Large intestine (tissue), 3 donors: ENCODE data around the gene ALK. TPM values are rescaled to one million over a fixed set of nuclear protein-coding genes. Genes with fewer than 3 reads are reported as not detected.
A peak's percentile ranks its signal among the peaks of the same experiment; 100 is the strongest.

Experiments
- DNase-seq, 2 donors: peaks; one replicate each; pipeline versions ENCODE4 v3.0.0 to v3.0.0-alpha.2; 2013
- H3K27ac ChIP-seq: one replicate; pipeline ENCODE4 v1.5.1; 2013; ENCODE audit warnings: low read length
- H3K27me3 ChIP-seq: 2 replicates; pipeline ENCODE4 v1.6.1; 2013; ENCODE audit warnings: low read length; ENCODE audit not compliant: control insufficient read depth, insufficient read depth
- H3K36me3 ChIP-seq: 2 replicates; pipeline ENCODE4 v1.6.1; 2013; ENCODE audit warnings: low read length; ENCODE audit not compliant: control insufficient read depth, insufficient read depth
- H3K4me1 ChIP-seq: one replicate; pipeline ENCODE4 v1.6.1; 2013; ENCODE audit warnings: low read length; ENCODE audit not compliant: control insufficient read depth, insufficient read depth
- H3K4me3 ChIP-seq: one replicate; pipeline ENCODE4 v1.5.1; 2013; ENCODE audit warnings: low read length
- H3K9me3 ChIP-seq: one replicate; pipeline ENCODE4 v1.6.1; 2013; ENCODE audit warnings: mild to moderate bottlenecking, low read depth, low read length, moderate library complexity; ENCODE audit not compliant: control insufficient read depth
- WGBS: methylation state at CpG from one replicate; pipeline ENCODE4 v1.1.5; 2013; ENCODE audit warnings: low lambda C conversion rate; ENCODE audit not compliant: insufficient coverage; 5-methylcytosine and 5-hydroxymethylcytosine counted together
- polyA plus RNA-seq: library from polyadenylated mRNA; unstranded; fragments of 120-200 nt; gene quantifications from one replicate; pipeline ENCODE4 v1.2.1, GENCODE V29; 2013

Gene ALK
- polyA plus RNA-seq, 1 donor = 1.5 TPM

DNA sequence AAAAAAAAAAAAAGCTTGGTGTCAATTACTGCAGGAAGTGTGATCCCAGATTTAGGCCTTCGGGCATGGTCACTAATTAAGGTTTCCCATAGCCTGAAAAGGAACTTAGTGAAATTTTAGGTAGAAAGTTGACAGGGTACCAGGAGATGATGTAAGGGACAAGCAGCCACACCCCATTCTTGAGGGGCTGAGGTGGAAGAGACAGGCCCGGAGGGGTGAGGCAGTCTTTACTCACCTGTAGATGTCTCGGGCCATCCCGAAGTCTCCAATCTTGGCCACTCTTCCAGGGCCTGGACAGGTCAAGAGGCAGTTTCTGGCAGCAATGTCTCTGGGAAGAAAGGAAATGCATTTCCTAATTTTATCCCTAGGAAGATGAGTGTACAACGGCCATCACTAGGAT, 711.8 kb downstream of the ALK start:
- WGBS = no CpG with 5 or more reads among the region's 5 CpGs
- Histone ChIP-seq H3K36me3 (no peaks in the 10 kb centered on the region), H3K27ac (no peak overlapping the region), H3K4me1 (no peaks in the 10 kb centered on the region), H3K9me3 (no peaks in the 10 kb centered on the region), H3K4me3 (no peak overlapping the region), H3K27me3 (no peaks in the 10 kb centered on the region)
- DNase-seq = no peak

DNA sequence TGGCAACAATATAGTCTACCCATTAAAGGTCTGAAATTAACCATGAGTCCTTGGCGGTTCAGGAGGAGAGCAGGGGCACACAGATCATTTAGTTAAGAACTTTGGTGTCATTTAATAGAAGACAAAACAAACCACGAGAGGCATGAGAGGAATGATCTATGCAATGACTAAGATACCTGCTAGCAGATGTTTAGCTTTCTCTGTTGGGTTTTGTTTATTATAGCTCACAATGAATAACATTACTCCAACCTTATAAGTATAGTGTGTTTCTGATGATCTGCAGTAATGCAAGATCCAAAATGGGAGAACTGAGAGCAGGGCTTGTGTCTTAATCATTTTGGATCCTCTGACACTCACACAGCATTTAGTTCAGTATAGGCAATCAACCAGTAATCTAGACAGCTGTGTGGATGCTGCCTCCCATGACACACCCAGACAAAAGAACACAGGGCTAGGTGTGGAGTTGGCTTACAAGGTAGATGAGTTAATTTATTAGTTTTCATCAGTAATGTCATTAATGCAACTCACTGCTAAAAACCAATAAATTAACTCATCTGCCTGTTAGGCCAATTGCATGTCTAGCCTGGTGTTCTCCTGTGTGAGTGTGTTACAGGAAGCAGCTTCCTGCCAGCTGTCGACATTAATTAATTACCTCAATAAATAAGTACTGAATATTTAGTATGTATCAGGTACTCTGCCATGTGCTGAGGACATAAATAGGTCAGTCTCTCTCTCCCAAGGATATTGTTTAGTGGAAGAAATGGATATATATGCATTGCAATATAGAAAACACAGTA, 713.8 kb downstream of the ALK start:
- Histone ChIP-seq H3K36me3 (no peaks in the 10 kb centered on the region), H3K4me1 (no peaks in the 10 kb centered on the region), H3K27me3 (no peaks in the 10 kb centered on the region), H3K4me3 (no peak overlapping the region), H3K9me3 (no peaks in the 10 kb centered on the region), H3K27ac (no peak overlapping the region)
- no peak for DNase-seq
- WGBS = no CpG with 5 or more reads among the region's 3 CpGs

DNA sequence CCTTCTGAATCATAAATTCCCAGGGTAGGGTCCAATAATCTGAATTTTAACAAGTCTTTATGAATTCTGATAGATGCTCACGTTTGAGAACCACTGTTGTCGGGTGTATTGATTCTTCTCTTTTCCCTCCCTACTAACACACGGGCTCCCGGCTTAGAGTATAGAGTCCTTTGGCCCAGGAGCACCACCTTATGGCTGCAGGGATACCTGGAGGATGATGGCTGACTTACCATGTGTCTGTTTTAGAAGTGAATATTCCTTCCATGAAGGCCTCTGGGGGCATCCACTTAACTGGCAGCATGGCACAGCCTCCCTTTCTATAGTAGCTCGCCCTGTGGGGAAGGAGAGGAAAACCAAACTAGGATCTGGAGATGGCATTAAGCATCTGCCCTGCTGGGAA, 714.4 kb downstream of the ALK start:
- H3K27me3 ChIP-seq = peaks cover 2% of the 10 kb centered on the region
- DNase-seq = no peak
- no CpG with 5 or more reads among the region's 5 CpGs for WGBS
- H3K36me3 ChIP-seq = no peaks in the 10 kb centered on the region
- H3K4me3 ChIP-seq = no peak overlapping the region
- no peak overlapping the region for H3K27ac ChIP-seq
- no peaks in the 10 kb centered on the region for H3K9me3 ChIP-seq
- no peaks in the 10 kb centered on the region for H3K4me1 ChIP-seq

DNA sequence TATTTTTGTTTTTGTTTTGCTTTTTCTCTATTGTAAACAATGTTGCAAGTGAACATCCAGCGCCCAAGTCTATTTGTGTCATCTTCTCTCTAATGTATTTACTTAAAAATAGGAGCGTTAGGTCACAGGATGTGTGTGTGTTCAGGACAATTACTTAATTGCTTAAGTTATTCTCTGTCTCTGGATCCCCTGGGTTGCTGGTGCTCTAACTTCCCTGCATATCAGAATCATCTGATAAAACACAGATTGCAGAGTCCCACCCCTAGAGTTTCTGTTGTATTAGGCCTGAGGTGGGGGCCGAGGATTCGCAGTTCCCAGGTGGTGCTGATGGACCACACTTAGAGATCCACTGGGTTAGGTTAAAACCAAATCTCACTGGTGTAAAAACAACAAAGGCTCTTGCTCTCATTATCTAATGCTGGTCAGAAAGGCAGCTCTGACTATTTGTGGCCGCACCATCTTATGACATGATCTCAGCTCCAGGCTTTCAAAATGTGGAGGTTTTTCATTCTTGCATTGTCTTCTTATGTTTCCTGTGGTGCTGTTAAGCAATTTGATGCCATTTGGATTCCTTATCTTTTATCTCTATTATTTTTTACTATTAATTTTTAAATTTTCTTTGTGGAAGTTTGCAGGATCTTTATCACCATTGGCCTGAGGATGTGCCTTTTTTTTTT, 718.4 kb downstream of the ALK start:
- Histone ChIP-seq H3K27me3 (peaks cover 4% of the 10 kb centered on the region), H3K4me1 (no peaks in the 10 kb centered on the region), H3K4me3 (no peak overlapping the region), H3K27ac (no peak overlapping the region), H3K36me3 (no peaks in the 10 kb centered on the region), H3K9me3 (no peaks in the 10 kb centered on the region)
- DNase-seq = no peak
- no CpG with 5 or more reads among the region's 5 CpGs for WGBS

DNA sequence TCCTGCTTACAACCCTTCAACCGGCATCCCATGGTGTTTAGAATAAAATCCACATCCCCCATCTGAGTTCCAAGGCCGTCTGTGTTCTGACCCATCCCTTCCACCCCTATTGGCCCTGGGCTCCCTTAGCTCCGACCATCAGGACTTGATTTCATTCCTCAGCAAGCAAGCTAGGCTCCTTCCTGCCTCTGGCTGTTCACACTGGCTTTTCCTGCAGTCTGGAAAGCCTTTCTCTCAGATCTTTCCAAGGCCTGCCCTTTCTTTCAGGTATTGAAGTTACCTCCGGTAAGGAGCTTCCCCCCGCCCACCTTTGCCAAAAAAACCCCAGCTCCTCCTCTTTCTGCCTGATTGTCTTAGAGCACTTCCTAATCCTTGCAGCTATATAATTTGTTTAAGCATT, 719.4 kb downstream of the ALK start:
- Histone ChIP-seq H3K9me3 (no peaks in the 10 kb centered on the region), H3K4me1 (no peaks in the 10 kb centered on the region), H3K36me3 (no peaks in the 10 kb centered on the region), H3K4me3 (no peak overlapping the region), H3K27ac (no peak overlapping the region), H3K27me3 (peaks cover 4% of the 10 kb centered on the region)
- no peak for DNase-seq
- WGBS = no CpG with 5 or more reads among the region's 5 CpGs

DNA sequence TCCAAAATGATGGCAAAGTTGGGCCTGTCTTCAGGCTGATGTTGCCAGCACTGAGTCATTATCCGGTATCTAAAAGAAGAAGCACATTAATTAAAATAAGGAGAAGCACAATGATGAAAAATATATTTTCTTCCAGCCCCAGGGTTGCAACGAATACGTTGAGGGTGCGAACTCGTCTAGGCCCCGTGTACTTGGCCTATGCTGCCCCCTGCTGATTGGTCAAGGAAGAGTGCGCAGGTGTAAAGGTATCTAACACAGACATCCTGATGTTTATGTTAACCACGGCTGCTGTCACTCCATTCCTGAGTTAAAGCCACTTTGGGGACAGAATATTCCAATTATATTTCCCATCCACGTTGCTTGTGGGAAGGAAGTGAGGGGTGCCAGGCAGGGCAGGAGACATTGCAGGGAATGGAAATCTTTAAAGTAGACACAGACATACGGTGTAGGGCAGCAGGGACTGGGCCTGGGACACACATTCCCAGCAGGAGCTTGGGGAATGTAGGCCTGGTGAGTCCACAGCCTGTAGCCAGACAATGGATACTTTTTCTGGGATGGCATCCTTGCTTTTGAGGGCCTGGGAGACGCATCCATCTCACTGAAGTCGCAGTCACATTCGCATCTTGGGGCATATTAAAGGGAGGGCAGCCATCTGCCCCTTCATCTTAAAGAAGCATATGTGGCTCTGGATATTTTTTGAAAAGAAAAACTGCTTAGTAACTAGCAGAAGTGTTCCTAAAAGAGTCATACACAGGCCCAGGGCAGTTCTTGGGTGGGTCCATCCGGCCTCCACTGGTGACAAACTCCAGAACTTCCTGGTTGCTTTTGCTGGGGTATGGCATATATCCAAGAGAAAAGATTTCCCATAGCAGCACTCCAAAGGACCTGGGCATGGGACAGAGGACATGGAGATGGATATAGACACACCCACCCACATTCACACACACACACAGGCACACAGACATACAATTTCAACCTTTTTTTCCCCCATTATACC, 724.3 kb downstream of the ALK start:
- H3K27ac ChIP-seq = no peak overlapping the region
- no peaks in the 10 kb centered on the region for H3K4me1 ChIP-seq
- no peak overlapping the region for H3K4me3 ChIP-seq
- no peaks in the 10 kb centered on the region for H3K9me3 ChIP-seq
- peaks cover 4% of the 10 kb centered on the region for H3K27me3 ChIP-seq
- peak; percentile 37 to 41 for DNase-seq
- WGBS = 60% methylated on average over 1 of the region's 14 CpGs
- no peaks in the 10 kb centered on the region for H3K36me3 ChIP-seq

DNA sequence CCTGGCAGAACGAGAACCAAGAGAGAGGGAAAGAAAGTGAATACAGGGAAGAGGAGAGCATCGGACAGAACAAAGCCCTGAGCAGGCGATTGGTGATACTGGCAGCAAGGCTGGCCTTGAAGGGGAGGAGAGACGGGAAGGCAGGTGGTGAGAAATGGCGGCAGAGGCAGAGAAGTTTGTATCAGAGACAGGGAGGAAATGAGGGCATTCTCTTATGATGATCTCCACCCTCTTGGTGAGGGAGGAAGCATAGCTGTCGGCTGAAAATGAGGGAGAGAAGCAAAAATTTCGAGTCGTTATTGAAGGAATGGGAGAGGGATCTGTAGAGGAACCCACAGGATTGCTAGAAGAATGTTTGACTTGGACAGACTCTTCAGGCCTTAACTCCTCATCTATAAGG, 725.6 kb downstream of the ALK start:
- no peak for DNase-seq
- Histone ChIP-seq H3K4me1 (no peaks in the 10 kb centered on the region), H3K36me3 (no peaks in the 10 kb centered on the region), H3K9me3 (no peaks in the 10 kb centered on the region), H3K27me3 (no peaks in the 10 kb centered on the region), H3K4me3 (no peak overlapping the region), H3K27ac (no peak overlapping the region)
- WGBS = 85% methylated on average over 6 of the region's 8 CpGs

DNA sequence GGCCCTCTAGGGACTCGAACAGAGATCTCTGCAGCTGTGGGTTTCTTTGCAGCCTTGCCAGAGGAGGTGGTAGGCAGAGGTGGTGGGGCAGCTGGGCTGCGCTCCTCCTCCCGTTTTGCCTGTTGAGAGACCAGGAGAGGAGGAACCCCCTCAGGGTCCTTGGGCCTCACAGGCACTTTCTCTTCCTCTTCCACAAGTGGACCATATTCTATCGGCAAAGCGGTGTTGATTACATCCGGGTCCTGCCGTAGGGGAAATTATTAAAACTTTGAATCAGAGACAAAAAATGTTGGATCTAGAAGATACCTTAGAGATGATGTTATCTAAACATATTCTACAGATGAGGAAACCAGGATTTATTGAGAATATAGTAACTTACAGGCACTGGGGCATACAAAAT, 727.7 kb downstream of the ALK start:
- no peak overlapping the region for H3K4me3 ChIP-seq
- no peaks in the 10 kb centered on the region for H3K9me3 ChIP-seq
- no CpG with 5 or more reads among the region's 7 CpGs for WGBS
- no peaks in the 10 kb centered on the region for H3K27me3 ChIP-seq
- no peak overlapping the region for H3K27ac ChIP-seq
- no peak for DNase-seq
- H3K4me1 ChIP-seq = no peaks in the 10 kb centered on the region
- H3K36me3 ChIP-seq = no peaks in the 10 kb centered on the region

DNA sequence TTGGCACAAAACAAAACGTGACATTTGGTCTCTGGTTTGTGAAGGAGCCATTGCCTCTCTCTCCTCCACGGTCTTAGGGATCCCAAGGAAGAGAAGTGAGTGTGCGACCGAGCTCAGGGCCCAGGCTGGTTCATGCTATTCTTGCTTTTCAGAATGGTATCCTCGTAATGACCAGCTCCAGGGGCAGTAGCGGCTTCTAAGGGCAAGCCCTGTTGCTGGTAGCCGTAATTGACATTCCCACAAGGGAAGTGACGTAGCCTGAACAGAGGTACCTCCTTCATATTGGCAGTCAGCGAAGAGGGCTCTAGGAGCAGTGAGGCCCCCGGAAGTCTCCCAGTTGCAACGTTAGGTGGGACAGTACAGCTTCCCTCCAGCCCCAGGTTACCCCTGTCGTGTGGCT, 728.3 kb downstream of the ALK start:
- no CpG with 5 or more reads among the region's 12 CpGs for WGBS
- Histone ChIP-seq H3K4me1 (no peaks in the 10 kb centered on the region), H3K27ac (no peak overlapping the region), H3K27me3 (no peaks in the 10 kb centered on the region), H3K36me3 (no peaks in the 10 kb centered on the region), H3K9me3 (no peaks in the 10 kb centered on the region), H3K4me3 (no peak overlapping the region)
- no peak for DNase-seq

DNA sequence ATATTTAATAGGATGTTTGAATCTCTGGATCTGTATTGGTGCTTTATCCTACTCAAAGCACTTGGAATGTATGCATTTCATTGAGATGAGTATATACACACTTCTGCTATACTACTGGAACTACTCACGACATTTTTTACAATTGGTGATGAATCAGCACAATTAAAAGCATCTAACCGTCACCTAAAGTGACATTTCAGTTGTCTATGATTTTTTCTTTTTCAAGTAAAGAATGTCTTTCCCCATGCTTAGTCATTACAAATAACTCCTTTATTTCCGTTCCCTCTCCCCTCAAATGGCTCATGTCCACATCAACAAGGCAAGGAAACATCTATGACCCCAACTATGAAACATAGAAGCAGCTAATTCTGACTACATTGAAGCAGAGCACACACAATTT, 728.9 kb downstream of the ALK start:
- no peaks in the 10 kb centered on the region for H3K27me3 ChIP-seq
- H3K36me3 ChIP-seq = no peaks in the 10 kb centered on the region
- no peaks in the 10 kb centered on the region for H3K9me3 ChIP-seq
- no peak overlapping the region for H3K27ac ChIP-seq
- H3K4me1 ChIP-seq = no peaks in the 10 kb centered on the region
- H3K4me3 ChIP-seq = no peak overlapping the region
- WGBS = 80% methylated on average over 1 of the region's 3 CpGs
- no peak for DNase-seq
